HepG2 (cell line): ENCODE data around the gene HOXB4. TPM values are rescaled to one million over a fixed set of nuclear protein-coding genes. Genes with fewer than 3 reads are reported as not detected.

Experiments
- ATAC-seq: fragments of 200-7000 bp; cut with Tn5 transposase; 3 replicates; pipeline ENCODE4 v1.9.1; 2020; ENCODE audit warnings: mild to moderate bottlenecking, moderate library complexity
- BruUV-seq: library from RNA; stranded (reverse); fragments of 400-500 nt; replicated peaks from 2 replicates; lab custom pipeline; 2021; lab: Mats Ljungman, UMichigan
- CTCF ChIA-PET: fragments of 300-600 bp; formaldehyde crosslinking; extraction: SDS; loops from one replicate; lab custom pipeline; 2021; ENCODE audit warnings: low total read pairs, inconsistent platforms, low intra/inter-chr PET ratio; lab: Yijun Ruan, JAX
- POLR2A ChIA-PET: fragments of 350-600 bp; sonication (Branson Sonifier 250); formaldehyde crosslinking; loops from one replicate; lab custom pipeline; 2020; ENCODE audit warnings: antibody characterized with exemption, inconsistent platforms; lab: Yijun Ruan, JAX
- DNase-seq: peaks from one replicate; pipeline ENCODE4 v3.0.0-alpha.2; 2015; ENCODE audit warnings: low spot score
- FAIRE-seq: peaks from 3 replicates; lab custom pipeline; 2011; peaks lifted over from hg19 to GRCh38; lab: Jason Lieb, UNC
- H2AFZ ChIP-seq: one replicate; pipeline ENCODE4 v1.6.1; 2011; ENCODE audit warnings: low read length, inconsistent platforms
- H3K27ac ChIP-seq: fragments of 300-600 bp; 3 replicates; pipeline ENCODE4 v1.8.0; 2011; ENCODE audit warnings: mixed run types, mild to moderate bottlenecking, mixed read lengths, low read length, inconsistent platforms; ENCODE audit not compliant: insufficient read depth; ENCODE audit errors: extremely low read length
- H3K27me3 ChIP-seq, 2 experiments: fragments of 200-600 bp in 1 of 2; 2 replicates in 1 of 2; 3 replicates in 1 of 2; pipeline versions ENCODE4 v1.6.0 to v1.8.0; 2011; ENCODE audit warnings: low read length in 2 of 2, mild to moderate bottlenecking in 2 of 2, moderate library complexity in 2 of 2, inconsistent platforms in 1 of 2; ENCODE audit not compliant: insufficient read depth in 2 of 2, control insufficient read depth in 1 of 2
- H3K36me3 ChIP-seq, 2 experiments: fragments of 200-600 bp in 1 of 2; replicated peaks in 1 of 2; 2 replicates in 1 of 2; 3 replicates in 1 of 2; pipeline versions ENCODE4 v1.5.1 to v1.8.0; 2011; ENCODE audit warnings: low read length in 2 of 2, inconsistent platforms in 1 of 2; ENCODE audit not compliant: insufficient read depth in 2 of 2, control insufficient read depth in 1 of 2
- H3K4me1 ChIP-seq: 2 replicates; pipeline ENCODE4 v1.5.1; 2012; ENCODE audit warnings: low read length, inconsistent platforms; ENCODE audit not compliant: insufficient read depth
- H3K4me2 ChIP-seq: 2 replicates; pipeline ENCODE4 v1.6.0; 2011; ENCODE audit warnings: low read depth, low read length, inconsistent platforms
- H3K4me3 ChIP-seq, 3 experiments: fragments of 200-600 bp in 1 of 3; sonication (generic), shearing (Covaris generic) in 1 of 3; replicated peaks in 1 of 3; 2 replicates each; pipeline ENCODE4 v1.5.1; 2011 to 2016; ENCODE audit warnings: low read length in 3 of 3, inconsistent platforms in 2 of 3, low read depth in 2 of 3, mild to moderate bottlenecking in 2 of 3, control low read depth in 1 of 3, mixed read lengths in 1 of 3; ENCODE audit not compliant: insufficient read depth in 1 of 3
- H3K79me2 ChIP-seq: one replicate; pipeline ENCODE4 v1.6.1; 2011; ENCODE audit warnings: low read length, inconsistent platforms; ENCODE audit not compliant: insufficient read depth
- H3K9ac ChIP-seq: 2 replicates; pipeline ENCODE4 v1.6.0; 2011; ENCODE audit warnings: mild to moderate bottlenecking, low read depth, low read length, inconsistent platforms; ENCODE audit not compliant: insufficient read depth
- H3K9me3 ChIP-seq: 2 replicates; pipeline ENCODE4 v1.5.1; 2012; ENCODE audit warnings: mild to moderate bottlenecking, low read length
- H4K20me1 ChIP-seq: 2 replicates; pipeline ENCODE4 v1.6.0; 2011; ENCODE audit warnings: inconsistent platforms, mild to moderate bottlenecking, low read length, moderate library complexity; ENCODE audit not compliant: insufficient read depth
- GMEB1 ChIP-seq: sonication (generic); formaldehyde crosslinking; IDR thresholded peaks from 2 replicates; pipeline ENCODE4 v1.5.1; 2020; ENCODE audit warnings: missing genetic modification reagents, mild to moderate bottlenecking, borderline replicate concordance
- JUND ChIP-seq: sonication (generic); formaldehyde crosslinking; IDR thresholded peaks from 2 replicates; pipeline ENCODE4 v1.8.0; 2022; ENCODE audit warnings: mild to moderate bottlenecking, missing genetic modification reagents
- KLF12 ChIP-seq: sonication (generic); formaldehyde crosslinking; IDR thresholded peaks from 2 replicates; pipeline ENCODE4 v1.4.0; 2020; ENCODE audit warnings: missing genetic modification reagents, borderline replicate concordance
- MAFF ChIP-seq: IDR thresholded peaks from 2 replicates; pipeline ENCODE4 v1.6.1; 2011; ENCODE audit warnings: low read depth, low read length, improper control_type of control experiment
- MED13 ChIP-seq: sonication (generic); formaldehyde crosslinking; IDR thresholded peaks from 2 replicates; pipeline ENCODE4 v1.5.0; 2020; ENCODE audit warnings: missing genetic modification reagents
- MEIS2 ChIP-seq: sonication (generic); formaldehyde crosslinking; IDR thresholded peaks from 2 replicates; pipeline ENCODE4 v1.9.0; 2021; ENCODE audit warnings: mild to moderate bottlenecking, missing genetic modification reagents
- NFE2L1 ChIP-seq: sonication (generic); formaldehyde crosslinking; IDR thresholded peaks from 2 replicates; pipeline ENCODE4 v1.4.0; 2020; ENCODE audit warnings: missing genetic modification reagents, mild to moderate bottlenecking, borderline replicate concordance
- SMARCE1 ChIP-seq: fragments of 450-650 bp; IDR thresholded peaks from 2 replicates; pipeline ENCODE4 v1.6.1; 2017; ENCODE audit warnings: borderline replicate concordance
- TBX3 ChIP-seq: fragments of 450-650 bp; IDR thresholded peaks from 2 replicates; pipeline ENCODE4 v1.6.1; 2017; ENCODE audit warnings: antibody characterized with exemption, mild to moderate bottlenecking, inconsistent platforms, borderline replicate concordance
- TCF7L2 ChIP-seq: IDR thresholded peaks from 2 replicates; pipeline ENCODE4 v1.6.1; 2011; ENCODE audit warnings: mild to moderate bottlenecking, low read depth, low read length, moderate library complexity
- YEATS2 ChIP-seq: sonication (generic); formaldehyde crosslinking; IDR thresholded peaks from 2 replicates; pipeline ENCODE4 v1.4.0; 2020; ENCODE audit warnings: missing genetic modification reagents, borderline replicate concordance
- ZBTB37 ChIP-seq: sonication (generic); formaldehyde crosslinking; IDR thresholded peaks from 2 replicates; pipeline ENCODE4 v1.4.0; 2020; ENCODE audit warnings: mild to moderate bottlenecking, missing genetic modification reagents
- ZFP1 ChIP-seq: IDR thresholded peaks from 2 replicates; pipeline ENCODE4 v1.6.1; 2016
- ZKSCAN1 ChIP-seq: fragments of 150-350 bp; IDR thresholded peaks from 2 replicates; pipeline ENCODE4 v1.6.1; 2014; ENCODE audit warnings: low read length
- ZNF460 ChIP-seq: sonication (generic); formaldehyde crosslinking; IDR thresholded peaks from 2 replicates; pipeline ENCODE4 v1.5.1; 2020; ENCODE audit warnings: missing genetic modification reagents, mild to moderate bottlenecking, borderline replicate concordance
- ZNF607 ChIP-seq: sonication (generic); formaldehyde crosslinking; IDR thresholded peaks from 2 replicates; pipeline ENCODE4 v1.5.1; 2020; ENCODE audit warnings: missing genetic modification reagents, mild to moderate bottlenecking, borderline replicate concordance
- ZNF652 ChIP-seq: IDR thresholded peaks from 2 replicates; pipeline ENCODE4 v1.6.1; 2016; ENCODE audit warnings: low read depth, borderline replicate concordance
- ZNF710 ChIP-seq: sonication (generic); formaldehyde crosslinking; IDR thresholded peaks from 2 replicates; pipeline ENCODE4 v1.5.0; 2020; ENCODE audit warnings: mild to moderate bottlenecking, missing genetic modification reagents, borderline replicate concordance
- WGBS: methylation state at CpG from one replicate; pipeline ENCODE4 v1.1.6; 2017; ENCODE audit warnings: low lambda C conversion rate; 5-methylcytosine and 5-hydroxymethylcytosine counted together
- in situ Hi-C: cut with HindIII; loops from 2 replicates; pipeline ENCODE4 v1.10.0; 2017; ENCODE audit warnings: low pct_unique_long_range_greater_than_20kb; ENCODE audit not compliant: extremely low pct_ligation_motif_present
- intact Hi-C: fragments of 100-400 bp; cut with micrococcal nuclease; formaldehyde crosslinking; loops from one replicate; pipeline ENCODE4 v1.10.0; 2022; ENCODE audit not compliant: unreplicated experiment
- polyA plus RNA-seq, 8 experiments: library from polyadenylated mRNA; depleted of rRNA in 3 of 8; stranded (reverse) in 7 of 8; unstranded in 1 of 8; fragments of >200 nt; fragmentation: Illumina TruSeq in 4 of 8; extraction: Trizol in 4 of 8; gene quantifications; 2 replicates each; pipeline versions ENCODE4 v1.2.1 to v1.2.3, GENCODE V29; 2011 to 2016; ENCODE audit warnings: low read depth in 4 of 8, missing spikeins in 1 of 8, mixed read lengths in 1 of 8; ENCODE audit not compliant: insufficient read depth in 1 of 8
- total RNA-seq, 5 experiments: library from RNA; depleted of rRNA; stranded (reverse); fragments of >200 nt; fragmentation: Illumina TruSeq; extraction: Trizol; gene quantifications; 2 replicates each; pipeline ENCODE4 v1.2.3, GENCODE V29; 2016; ENCODE audit warnings: low read depth in 1 of 5

Gene HOXB4
- total and polyA plus RNA-seq, 2 of the 13 experiments (the other 11 are each of a cell fraction or from before 2014, with no cell fraction given): not detected

GRCh38 chr17:48548523-48549280 is 29.4 kb downstream of the HOXB4 start:
- BruUV-seq: no TSS peak
- 40% methylated on average over 6 of the region's 6 CpGs for WGBS
- in situ Hi-C loops (no loop called here), intact Hi-C loops (no loop called here)
- Histone ChIP-seq H4K20me1 (no peaks in the 10 kb centered on the region; the same call in 1 of the 2 replicates), H3K27ac (no peak overlapping the region), H3K27me3 (peaks cover 14 to 94% of the 10 kb centered on the region in 2 experiments), H3K4me1 (no peaks in the 10 kb centered on the region), H3K4me2 (no peak overlapping the region), H3K9ac (no peak overlapping the region), H3K36me3 (no peaks in the 10 kb centered on the region), H3K9me3 (no peaks in the 10 kb centered on the region), H2AFZ (no peak overlapping the region), H3K79me2 (no peaks in the 10 kb centered on the region), H3K4me3 (no peak overlapping the region)
- ChIA-PET POLR2A (no interaction called here), CTCF (no interaction called here)
- FAIRE-seq (no peak), DNase-seq (no peak), ATAC-seq (no peak)
- TF ChIP-seq ZBTB37 (CRISPR knock-in tag): no peak
- TF ChIP-seq YEATS2 (CRISPR knock-in tag): no peak
- no peak for TF ChIP-seq MAFF
- no peak for TF ChIP-seq ZNF710
- TF ChIP-seq ZNF652 (CRISPR knock-in tag): no peak
- TF ChIP-seq ZNF607: no peak
- no peak for TF ChIP-seq ZNF460
- TF ChIP-seq TCF7L2: no peak
- TF ChIP-seq JUND (CRISPR knock-in tag): no peak
- TF ChIP-seq GMEB1: no peak
- no peak for TF ChIP-seq NFE2L1 (CRISPR knock-in tag)
- TF ChIP-seq KLF12: no peak
- no peak for TF ChIP-seq MED13 (CRISPR knock-in tag)
- no peak for TF ChIP-seq ZKSCAN1
- no peak for TF ChIP-seq SMARCE1
- TF ChIP-seq ZFP1 (CRISPR knock-in tag): no peak
- no peak for TF ChIP-seq MEIS2 (CRISPR knock-in tag)
- no peak for TF ChIP-seq TBX3
